NT2/D1 (cell line): Measurements from ENCODE around the gene NLN.

Experiments used
- YY1 ChIP-seq: IDR thresholded peaks from 2 replicates; pipeline ENCODE4 v1.6.1; 2011; ENCODE audit not compliant: insufficient read length, insufficient read depth
- ZNF274 ChIP-seq: IDR thresholded peaks from 2 replicates; pipeline ENCODE4 v1.6.1; 2011; ENCODE audit warnings: mild to moderate bottlenecking, low read depth, low read length

GRCh38 chr5:65790371-65791163 lies 68.6 kb downstream of the NLN start:
- TF ChIP-seq ZNF274 (no peak), YY1 (no peak)
